ENCODE results near the gene SCNN1B.

GRCh38 chr16:23383881-23384280 is 81.8 kb downstream of the SCNN1B start:
- no peak for TF ChIP-seq CTCF (tag by site-specific recombination; IDR thresholded peaks at IDR 0.05)
- no peak for TF ChIP-seq ZNF639 (tag by site-specific recombination; IDR thresholded peaks at IDR 0.05)
- TF ChIP-seq ZNF132 (tag by site-specific recombination; IDR thresholded peaks at IDR 0.05; ENCODE audit: borderline replicate concordance), result no peak
- no peak for TF ChIP-seq HOXA7 (CRISPR knock-in tag; IDR thresholded peaks at IDR 0.05; ENCODE audit: borderline replicate concordance)
- no peak for TF ChIP-seq ZNF175 (tag by site-specific recombination; IDR thresholded peaks at IDR 0.05)
- TF ChIP-seq ZNF510 (tag by site-specific recombination; IDR thresholded peaks at IDR 0.05; ENCODE audit: insufficient replicate concordance), result no peak
- TF ChIP-seq ZNF133 (tag by site-specific recombination; IDR thresholded peaks at IDR 0.05), result no peak
- TF ChIP-seq TSHZ1 (tag by site-specific recombination; IDR thresholded peaks at IDR 0.05; ENCODE audit: borderline replicate concordance), result no peak
- no peak for TF ChIP-seq ZBTB17 (tag by site-specific recombination; IDR thresholded peaks at IDR 0.05)
- no peak for TF ChIP-seq ZNF274 (IDR thresholded peaks at IDR 0.05; ENCODE audit: low read length)
- no peak for TF ChIP-seq ZNF274 (tag by site-specific recombination; IDR thresholded peaks at IDR 0.05; ENCODE audit: borderline replicate concordance)
- no peak for TF ChIP-seq ZBTB20 (tag by site-specific recombination; IDR thresholded peaks at IDR 0.05)

All from HEK293 (cell line).